ENCODE measurements around the gene THAP7.
"Not testable (repeated sequence)": the region's sequence is repeated elsewhere in the genome, so short reads cannot be mapped to it uniquely, and the experiment has no call there.

The THAP7 gene

DNA sequence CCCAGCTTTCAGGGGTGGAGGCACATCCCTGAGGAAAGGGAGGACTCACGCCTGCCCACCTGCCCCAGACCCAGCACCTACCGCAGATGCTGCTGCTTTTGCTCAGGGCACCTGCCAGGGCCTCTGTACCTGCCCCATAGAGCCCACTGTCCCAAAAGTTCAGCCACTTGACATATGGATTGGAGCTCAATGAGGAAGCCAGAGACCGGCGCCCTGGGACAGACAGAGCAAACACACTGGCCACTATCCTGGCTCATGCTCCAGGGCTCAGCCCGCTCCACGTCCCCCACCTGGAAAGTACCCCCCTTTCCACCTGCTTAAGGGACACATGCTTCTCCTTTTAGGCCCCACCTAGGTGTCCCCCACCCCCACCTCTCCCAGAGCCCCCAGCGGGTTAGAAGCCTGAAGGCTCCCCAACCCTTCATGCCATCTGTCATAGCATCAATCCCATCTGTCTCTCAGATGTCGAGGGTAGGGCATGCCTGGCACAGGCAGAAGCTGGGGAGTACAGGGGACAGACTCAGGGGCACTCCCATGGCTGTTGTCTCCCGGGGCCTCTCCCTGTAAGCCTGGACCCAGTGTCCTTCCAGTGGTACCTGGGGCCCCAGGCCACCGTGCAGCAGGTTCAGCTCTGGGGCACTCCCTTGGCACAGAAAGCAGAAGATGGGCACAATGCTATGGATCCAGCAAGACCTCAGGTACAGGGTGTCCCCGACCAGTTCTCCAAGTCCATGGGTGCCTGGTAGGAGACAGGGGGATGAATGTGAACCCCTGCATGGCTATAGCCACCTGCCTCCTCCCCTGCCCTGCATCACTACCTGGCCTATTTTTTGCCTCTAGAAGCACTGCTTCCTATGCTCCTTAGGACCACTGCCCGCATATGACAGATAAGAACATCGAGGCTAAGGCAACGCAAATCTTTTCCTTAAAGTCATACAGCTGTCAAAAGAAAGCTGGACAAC is 10.8 kb upstream of the THAP7 start:
- DNase-seq = no peak

DNA sequence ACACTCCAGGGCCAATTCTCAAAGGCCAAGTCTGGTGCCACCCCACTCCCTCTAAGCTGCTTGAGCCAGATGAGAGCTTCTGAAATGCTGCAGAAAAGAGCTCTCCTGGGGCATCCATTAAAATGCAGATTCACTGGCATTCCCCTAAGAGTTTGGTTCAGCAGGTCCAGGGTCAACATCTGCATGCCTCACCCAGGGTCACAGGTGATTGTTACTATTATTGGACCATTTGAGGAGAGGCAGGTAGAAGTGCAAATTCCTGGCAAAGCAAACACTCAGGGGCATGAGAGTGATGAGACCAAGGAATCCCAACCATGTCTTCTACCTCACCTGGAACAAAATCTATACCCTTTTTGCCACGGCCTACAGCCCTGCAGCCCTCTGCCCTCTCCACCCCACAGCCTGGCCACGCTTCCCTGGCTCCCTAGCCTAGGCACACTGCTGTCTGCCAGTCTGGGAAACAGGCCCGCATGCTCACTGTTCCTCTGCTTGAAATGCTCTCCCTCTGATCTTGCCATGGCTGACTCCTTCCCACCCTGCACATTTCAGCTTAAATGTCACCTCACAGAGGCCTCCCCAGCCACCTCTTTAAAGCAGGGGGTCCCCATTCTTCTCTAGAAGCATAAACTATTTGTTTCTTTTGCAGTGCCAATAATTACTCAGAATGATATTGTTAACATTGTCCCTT is 8.7 kb upstream of the THAP7 start:
- no peak for DNase-seq

- no peak for DNase-seq
These were observed 7.9 kb upstream of the THAP7 start for GRCh38 chr22:21009638-21010425.

DNA sequence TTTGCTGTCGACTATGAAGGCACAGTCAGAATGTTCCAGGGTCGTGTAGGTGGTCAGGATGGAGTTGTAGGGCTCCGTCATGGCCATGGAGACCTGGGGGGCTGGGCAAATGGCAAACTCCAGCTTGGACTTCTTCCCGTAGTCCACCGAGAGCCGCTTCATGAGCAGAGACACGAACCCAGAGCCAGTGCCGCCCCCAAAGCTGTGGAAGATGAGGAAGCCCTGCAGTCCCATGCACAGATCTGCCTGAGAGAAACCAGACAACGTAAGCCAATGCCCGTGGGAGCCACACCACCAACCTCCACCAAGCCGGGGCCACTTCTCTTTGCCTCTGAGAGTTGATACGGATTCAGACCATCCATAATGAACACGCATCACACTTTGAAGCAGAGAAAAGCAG is 7.3 kb upstream of the THAP7 start:
- DNase-seq = not testable (repeated sequence)

DNA sequence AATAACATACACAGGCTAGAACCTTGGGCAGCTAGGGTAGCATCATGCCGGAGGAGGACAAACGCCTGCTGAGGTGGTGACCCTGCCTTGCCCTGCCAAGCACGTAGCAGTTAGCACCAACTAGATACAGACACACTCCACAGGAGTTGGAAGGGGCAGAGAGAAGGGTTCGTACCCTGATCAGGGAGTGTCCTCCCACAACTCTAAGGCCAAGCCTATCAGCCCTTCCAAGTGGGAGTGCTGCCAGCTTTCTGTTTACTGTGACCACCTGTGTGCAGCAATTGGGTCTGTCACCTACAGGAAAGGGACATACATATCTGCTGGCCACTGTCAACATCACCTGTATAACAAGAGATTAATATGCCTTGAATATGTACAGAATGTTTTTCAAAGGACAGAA is 1.9 kb upstream of the THAP7 start:
- DNase-seq = no peak

GRCh38 chr22:21000987-21001600 is 824 bp downstream of the THAP7 start:
- no peak for DNase-seq

GRCh38 chr22:21000207-21000986 is 1.5 kb downstream of the THAP7 start:
- no peak for DNase-seq

GRCh38 chr22:20999350-21000206 is 2.3 kb downstream of the THAP7 start:
- no peak for DNase-seq

DNA sequence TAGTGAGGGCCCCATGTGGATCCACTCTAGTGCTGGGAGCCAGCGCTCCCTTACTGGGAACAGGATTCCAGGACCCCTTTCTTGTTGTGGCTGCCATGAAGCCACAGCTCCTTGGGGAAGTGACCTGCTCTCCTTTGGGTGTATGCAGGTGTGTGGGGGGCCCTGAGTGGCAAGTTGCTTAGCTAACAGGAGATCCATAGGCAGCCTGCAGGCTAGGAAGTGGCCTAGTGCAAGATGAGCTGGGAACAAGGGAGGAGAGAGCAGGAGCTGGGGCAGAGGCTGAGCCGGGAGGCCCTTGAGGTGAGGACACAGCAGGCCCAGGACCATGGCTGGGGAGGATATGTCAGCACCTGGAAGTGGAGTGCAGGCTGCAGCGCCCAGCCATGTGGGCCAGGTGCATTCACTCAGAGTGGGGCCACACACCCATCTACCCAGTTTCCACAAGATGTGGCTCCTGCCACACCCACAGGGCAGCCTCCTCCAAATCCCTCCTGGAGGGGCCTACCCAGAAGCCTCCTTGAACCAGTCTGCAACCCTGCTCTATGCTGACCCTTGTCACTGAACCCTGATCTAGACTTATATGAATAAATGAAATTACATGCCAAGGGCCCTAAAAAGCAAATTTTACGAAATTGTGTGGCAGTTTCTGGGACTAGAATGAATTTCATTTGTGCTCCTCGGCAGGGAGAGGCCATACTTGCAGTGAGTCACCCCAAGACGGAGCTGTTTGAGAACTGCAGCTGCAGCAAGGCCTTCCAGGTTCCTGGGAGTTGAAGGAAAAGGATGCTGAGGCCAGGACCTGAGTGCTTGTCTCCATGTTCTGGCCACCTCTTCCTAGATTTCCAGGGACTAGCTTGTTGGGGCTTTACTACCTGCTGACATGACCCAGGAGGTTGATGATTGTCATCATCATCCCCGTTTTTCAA is 3.2 kb downstream of the THAP7 start:
- no peak for DNase-seq

GRCh38 chr22:20997536-20998257 is 4.2 kb downstream of the THAP7 start:
- no peak for DNase-seq

DNA sequence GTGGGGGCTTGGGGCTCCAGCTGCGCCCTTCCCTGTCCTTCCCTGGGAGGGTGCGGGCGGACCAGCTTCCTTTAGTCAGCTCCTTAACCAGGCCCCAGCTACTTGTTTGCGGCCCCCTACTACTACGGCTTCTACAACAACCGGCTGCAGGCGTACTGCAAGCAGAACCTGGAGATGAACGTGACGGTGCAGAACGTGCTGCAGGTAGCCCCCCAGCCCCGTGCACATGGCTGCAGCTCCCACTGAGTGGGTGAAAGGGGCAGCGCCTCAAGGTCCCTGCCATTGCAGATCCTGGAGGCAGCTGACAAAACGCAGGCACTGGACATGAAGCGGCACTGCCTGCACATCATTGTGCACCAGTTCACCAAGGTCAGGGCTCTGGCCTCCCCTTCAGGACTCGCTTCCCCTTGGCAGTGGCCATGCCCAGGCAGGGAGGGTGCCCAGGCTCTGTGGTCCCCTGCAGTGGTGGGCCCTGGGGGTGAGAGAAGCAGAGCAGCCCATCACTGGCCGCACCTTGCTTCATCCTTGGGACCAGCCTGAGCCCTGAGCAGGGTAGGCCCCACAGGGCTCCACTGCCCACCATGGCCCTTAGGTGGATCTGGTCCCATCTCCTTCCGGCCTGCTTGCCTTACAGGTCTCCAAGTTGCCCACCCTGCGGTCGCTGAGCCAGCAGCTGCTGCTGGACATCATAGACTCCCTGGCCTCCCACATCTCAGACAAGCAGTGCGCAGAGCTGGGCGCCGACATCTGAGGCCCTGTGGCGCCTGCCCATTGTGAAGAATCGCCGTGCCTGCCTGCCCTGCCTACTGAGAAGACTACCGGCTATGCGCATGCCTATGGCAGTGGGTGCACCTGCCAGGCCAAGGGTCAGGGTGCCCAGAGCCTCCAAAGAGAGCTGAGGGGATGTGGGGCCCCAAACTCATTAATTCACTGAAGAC is 5.1 kb downstream of the THAP7 start:
- DNase-seq = no peak

GRCh38 chr22:20996031-20996410 is 5.9 kb downstream of the THAP7 start:
- no peak for DNase-seq

DNA sequence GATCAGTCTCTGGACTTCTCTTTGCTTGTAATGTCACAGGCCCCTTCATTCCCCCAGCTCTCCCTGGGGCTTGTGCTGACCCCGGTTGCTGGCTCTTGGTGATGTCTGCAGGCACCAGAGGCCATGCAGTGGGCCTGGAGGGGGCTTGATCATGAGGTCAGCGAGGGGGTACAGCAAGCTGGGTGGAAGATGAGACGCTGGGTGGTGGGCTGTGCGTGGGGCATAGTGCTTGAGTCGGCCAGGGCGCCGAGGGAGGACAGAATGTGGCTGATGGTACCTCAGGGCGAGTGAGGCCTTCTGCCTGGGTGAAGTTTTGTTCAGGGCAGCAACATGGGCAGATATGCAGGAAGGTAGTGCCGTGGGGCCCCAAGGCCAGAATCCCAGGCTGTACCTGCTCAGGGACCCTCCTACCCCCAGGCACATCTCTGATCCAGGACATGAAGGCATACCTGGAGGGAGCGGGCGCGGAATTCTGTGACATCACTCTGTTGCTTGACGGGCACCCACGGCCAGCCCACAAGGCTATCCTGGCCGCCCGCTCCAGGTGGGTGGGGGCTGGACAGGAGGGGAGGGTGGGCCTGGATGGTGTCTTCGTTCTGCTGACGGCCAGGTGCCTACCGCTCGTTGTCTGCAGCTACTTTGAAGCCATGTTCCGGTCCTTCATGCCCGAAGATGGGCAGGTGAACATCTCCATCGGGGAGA is 6.4 kb downstream of the THAP7 start:
- DNase-seq = no peak

- DNase-seq = no peak
These were observed 7.0 kb downstream of the THAP7 start for GRCh38 chr22:20994902-20995241.

GRCh38 chr22:20994128-20994901 is 7.6 kb downstream of the THAP7 start:
- no peak for DNase-seq

GRCh38 chr22:20993304-20994127 is 8.4 kb downstream of the THAP7 start:
- no peak for DNase-seq
